Glutamatergic neuron (in vitro differentiated cells): Measurements from ENCODE around the gene ZNF581. TPM values are rescaled to one million over a fixed set of nuclear protein-coding genes. Genes with fewer than 3 reads are reported as not detected.

ENCODE experiments used
- DNase-seq: peaks from one replicate; pipeline ENCODE4 v3.0.0; 2022
- H3K27ac Mint-ChIP-seq: one replicate; pipeline ENCODE4 v1.8.0; 2020; ENCODE audit warnings: mild to moderate bottlenecking, mixed read lengths, inconsistent platforms; ENCODE audit not compliant: unreplicated experiment
- H3K27me3 Mint-ChIP-seq: one replicate; pipeline ENCODE4 v1.8.0; 2020; ENCODE audit warnings: mild to moderate bottlenecking, moderate library complexity, mixed read lengths, inconsistent platforms; ENCODE audit not compliant: unreplicated experiment
- H3K36me3 Mint-ChIP-seq: one replicate; pipeline ENCODE4 v1.8.0; 2020; ENCODE audit warnings: mild to moderate bottlenecking, mixed read lengths, inconsistent platforms; ENCODE audit not compliant: unreplicated experiment
- H3K4me1 Mint-ChIP-seq: one replicate; pipeline ENCODE4 v1.8.0; 2020; ENCODE audit warnings: mild to moderate bottlenecking, low read depth, mixed read lengths, inconsistent platforms; ENCODE audit not compliant: unreplicated experiment
- H3K4me3 Mint-ChIP-seq: one replicate; pipeline ENCODE4 v1.8.0; 2020; ENCODE audit warnings: mild to moderate bottlenecking, mixed read lengths, inconsistent platforms; ENCODE audit not compliant: unreplicated experiment
- H3K9me3 Mint-ChIP-seq: one replicate; pipeline ENCODE4 v1.8.0; 2020; ENCODE audit warnings: mild to moderate bottlenecking, moderate library complexity, mixed read lengths, inconsistent platforms; ENCODE audit not compliant: unreplicated experiment
- CTCF ChIP-seq: fragments of 200-600 bp; sonication (generic); IDR thresholded peaks from one replicate; pipeline ENCODE4 v1.5.0; 2021; ENCODE audit not compliant: partially characterized antibody, unreplicated experiment
- total RNA-seq: library from RNA; stranded (reverse); fragmentation: NEBNext Ultra II Directional; extraction: Animal tissue kit (Norgen Biotek cat#: 25700); gene quantifications from one replicate; pipeline ENCODE4 v1.2.1, GENCODE V29; 2021; ENCODE audit not compliant: unreplicated experiment

The ZNF581 gene
- total RNA-seq, 1 donor from 2014 or later, result 31.0 TPM

GRCh38 chr19:55643887-55644176 lies 383 bp downstream of the ZNF581 start:
- peaks cover 16% of the 10 kb centered on the region for H3K27me3 Mint-ChIP-seq
- TF ChIP-seq CTCF, result no peak
- H3K27ac Mint-ChIP-seq, result peak overlapping the region; percentile 86
- H3K36me3 Mint-ChIP-seq, result no peaks in the 10 kb centered on the region
- no peak for DNase-seq
- peak overlapping the region; percentile 91 for H3K4me3 Mint-ChIP-seq
- peaks cover 22% of the 10 kb centered on the region for H3K9me3 Mint-ChIP-seq
- H3K4me1 Mint-ChIP-seq, result peaks cover 23% of the 10 kb centered on the region

GRCh38 chr19:55644191-55644833 lies 863 bp downstream of the ZNF581 start:
- no peaks in the 10 kb centered on the region for H3K36me3 Mint-ChIP-seq
- peak overlapping the region; percentile 91 for H3K4me3 Mint-ChIP-seq
- peaks cover 19% of the 10 kb centered on the region for H3K4me1 Mint-ChIP-seq
- no peak for TF ChIP-seq CTCF
- peaks cover 21% of the 10 kb centered on the region for H3K9me3 Mint-ChIP-seq
- H3K27me3 Mint-ChIP-seq, result peaks cover 14% of the 10 kb centered on the region
- DNase-seq, result no peak
- H3K27ac Mint-ChIP-seq, result peak overlapping the region; percentile 86

GRCh38 chr19:55644842-55645511 lies 1.5 kb downstream of the ZNF581 start:
- Mint-ChIP-seq H3K27me3 (peaks cover 16% of the 10 kb centered on the region), H3K4me1 (peaks cover 19% of the 10 kb centered on the region), H3K27ac (no peak overlapping the region), H3K9me3 (peaks cover 19% of the 10 kb centered on the region), H3K4me3 (peak overlapping the region; percentile 91), H3K36me3 (no peaks in the 10 kb centered on the region)
- no peak for TF ChIP-seq CTCF
- DNase-seq, result no peak

DNA sequence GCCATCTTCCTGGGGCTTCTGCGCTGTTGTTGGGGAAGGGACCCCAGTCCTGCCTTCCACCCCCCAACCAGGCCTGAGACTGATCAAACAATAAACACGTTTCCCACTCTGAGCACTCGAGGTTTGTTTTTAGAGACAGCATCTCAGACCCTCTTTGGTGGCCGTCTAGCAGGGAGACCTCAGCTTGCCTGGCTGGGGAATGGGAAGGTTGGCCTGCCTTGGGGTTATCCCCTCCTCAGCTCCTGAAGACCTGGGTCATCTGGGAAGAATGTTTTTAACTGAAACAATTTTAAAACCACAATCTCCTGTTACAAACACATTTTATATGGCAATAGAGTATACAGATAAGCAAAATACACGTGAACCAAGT lies 2.0 kb downstream of the ZNF581 start:
- H3K27ac Mint-ChIP-seq, result peak overlapping the region; percentile 20
- H3K9me3 Mint-ChIP-seq, result peaks cover 19% of the 10 kb centered on the region
- no peak for DNase-seq
- H3K4me3 Mint-ChIP-seq, result peak overlapping the region; percentile 34
- peaks cover 16% of the 10 kb centered on the region for H3K27me3 Mint-ChIP-seq
- H3K36me3 Mint-ChIP-seq, result no peaks in the 10 kb centered on the region
- peaks cover 18% of the 10 kb centered on the region for H3K4me1 Mint-ChIP-seq
- no peak for TF ChIP-seq CTCF
